HCT116 (cell line): ENCODE results near the gene LINGO1.

Experiments
- CTCF ChIP-seq, 3 experiments: fragments of 200-600 bp in 1 of 3; sonication (generic) in 1 of 3; IDR thresholded peaks in 2 of 3; conservative IDR thresholded peaks in 1 of 3; 2 replicates each; pipeline ENCODE4 v1.5.1; 2012 to 2017; ENCODE audit warnings: low read depth in 2 of 3, low read length in 2 of 3, antibody characterized with exemption in 1 of 3, borderline replicate concordance in 1 of 3, control low read depth in 1 of 3, mild to moderate bottlenecking in 1 of 3, mixed read lengths in 1 of 3, mixed run types in 1 of 3, moderate library complexity in 1 of 3; ENCODE audit not compliant: insufficient read depth in 1 of 3
- RAD21 ChIP-seq: IDR thresholded peaks from 2 replicates; pipeline ENCODE4 v1.6.1; 2012; ENCODE audit warnings: low read depth, mild to moderate bottlenecking
- TCF7L2 ChIP-seq: IDR thresholded peaks from 2 replicates; pipeline ENCODE4 v1.7.0; 2011; ENCODE audit warnings: borderline replicate concordance, inconsistent platforms; ENCODE audit not compliant: insufficient read depth, insufficient read length; ENCODE audit errors: extremely low read depth

GRCh38 chr15:77626002-77626401, 6.7 kb downstream of the LINGO1 start:
- TF ChIP-seq CTCF (IDR thresholded peaks at IDR 0.05 in 2 of 3, conservative IDR thresholded peaks at IDR 0.05 in 1 of 3; ENCODE audit: borderline replicate concordance in 1 of 3, insufficient read depth in 1 of 3, low read depth in 2 of 3, low read length in 2 of 3), result no peak
- TF ChIP-seq TCF7L2, result no peak
- TF ChIP-seq RAD21, result no peak
